CD14-positive monocyte (primary cell): ENCODE data around the gene LIN7B. TPM values are rescaled to one million over a fixed set of nuclear protein-coding genes. Genes with fewer than 3 reads are reported as not detected.

Experiments
- DNase-seq, 3 donors: peaks; one replicate each; pipeline ENCODE4 v3.0.0-alpha.2; 2011 to 2022
- H2AFZ ChIP-seq: 2 replicates; pipeline ENCODE4 v1.6.0; 2012; ENCODE audit warnings: mild to moderate bottlenecking, low read depth, low read length, inconsistent platforms; ENCODE audit not compliant: insufficient read depth, poor library complexity, severe bottlenecking
- H3K27ac ChIP-seq, 2 donors: 1 replicate in 1 of 2; 2 replicates in 1 of 2; pipeline ENCODE4 v1.5.1; 2012 to 2013; ENCODE audit warnings: low read length in 2 of 2, control low read depth in 1 of 2, inconsistent platforms in 1 of 2, low read depth in 1 of 2, mild to moderate bottlenecking in 1 of 2
- H3K27me3 ChIP-seq, 2 donors: one replicate each; pipeline versions ENCODE4 v1.6.0 to v1.6.1; 2011 to 2013; ENCODE audit warnings: low read length in 2 of 2; ENCODE audit not compliant: control insufficient read depth in 2 of 2, insufficient read depth in 2 of 2
- H3K36me3 ChIP-seq, 2 donors: replicated peaks in 1 of 2; 1 replicate in 1 of 2; 2 replicates in 1 of 2; pipeline versions ENCODE4 v1.5.1 to v1.6.1; 2012 to 2013; ENCODE audit warnings: low read length in 2 of 2, control low read depth in 1 of 2, inconsistent platforms in 1 of 2, mild to moderate bottlenecking in 1 of 2; ENCODE audit not compliant: insufficient read depth in 2 of 2, control insufficient read depth in 1 of 2
- H3K4me1 ChIP-seq, 2 donors: 1 replicate in 1 of 2; 2 replicates in 1 of 2; pipeline versions ENCODE4 v1.5.1 to v1.6.1; 2012 to 2013; ENCODE audit warnings: low read length in 2 of 2, control low read depth in 1 of 2, inconsistent platforms in 1 of 2, mild to moderate bottlenecking in 1 of 2, moderate library complexity in 1 of 2; ENCODE audit not compliant: insufficient read depth in 2 of 2, control insufficient read depth in 1 of 2
- H3K4me2 ChIP-seq: replicated peaks from 2 replicates; pipeline ENCODE3; 2012; ENCODE audit warnings: low read length, moderate library complexity, mild to moderate bottlenecking; ENCODE audit not compliant: poor library complexity, severe bottlenecking; ENCODE audit errors: extremely low read depth
- H3K4me3 ChIP-seq, 3 experiments: fragments of 200-600 bp in 1 of 3; sonication (generic) in 1 of 3; replicated peaks in 1 of 3; 1 replicate in 2 of 3; 2 replicates in 1 of 3; pipeline ENCODE4 v1.5.1; 2011 to 2013; ENCODE audit warnings: low read length in 3 of 3, mild to moderate bottlenecking in 3 of 3, control low read depth in 2 of 3, low read depth in 2 of 3, inconsistent platforms in 1 of 3, moderate library complexity in 1 of 3
- H3K79me2 ChIP-seq: 2 replicates; pipeline ENCODE4 v1.6.0; 2012; ENCODE audit warnings: mild to moderate bottlenecking, control low read depth, inconsistent platforms, low read length, moderate library complexity; ENCODE audit not compliant: insufficient read depth
- H3K9ac ChIP-seq: 2 replicates; pipeline ENCODE4 v1.6.0; 2017; ENCODE audit warnings: low read length, mild to moderate bottlenecking; ENCODE audit not compliant: insufficient read depth, poor library complexity, severe bottlenecking
- H3K9me3 ChIP-seq, 2 donors: replicated peaks in 1 of 2; 1 replicate in 1 of 2; 2 replicates in 1 of 2; pipeline versions ENCODE4 v1.5.1 to v1.6.1; 2012 to 2013; ENCODE audit warnings: low read length in 2 of 2, control low read depth in 1 of 2; ENCODE audit not compliant: control insufficient read depth in 1 of 2, insufficient read depth in 1 of 2
- H4K20me1 ChIP-seq: 2 replicates; pipeline ENCODE4 v1.6.0; 2012; ENCODE audit warnings: mild to moderate bottlenecking, low read length, control low read depth, moderate library complexity; ENCODE audit not compliant: insufficient read depth
- H3K27ac Mint-ChIP-seq, 7 donors: one replicate each; pipeline ENCODE4 v1.8.0; 2020; ENCODE audit warnings: mild to moderate bottlenecking in 7 of 7, mixed read lengths in 7 of 7, moderate library complexity in 6 of 7, inconsistent platforms in 2 of 7
- H3K27me3 Mint-ChIP-seq, 3 donors: one replicate each; pipeline ENCODE4 v1.8.0; 2021 to 2022; ENCODE audit warnings: low read depth in 3 of 3, mild to moderate bottlenecking in 3 of 3, mixed read lengths in 3 of 3, moderate library complexity in 3 of 3, inconsistent platforms in 1 of 3
- H3K36me3 Mint-ChIP-seq, 2 donors: one replicate each; pipeline ENCODE4 v1.8.0; 2020; ENCODE audit warnings: mixed read lengths in 2 of 2, inconsistent platforms in 1 of 2, mild to moderate bottlenecking in 1 of 2
- H3K4me1 Mint-ChIP-seq: one replicate; pipeline ENCODE4 v1.8.0; 2020; ENCODE audit warnings: mild to moderate bottlenecking, mixed read lengths
- H3K4me3 Mint-ChIP-seq, 2 donors: one replicate each; pipeline ENCODE4 v1.8.0; 2020; ENCODE audit warnings: mild to moderate bottlenecking in 2 of 2, mixed read lengths in 2 of 2, moderate library complexity in 1 of 2
- H3K9me3 Mint-ChIP-seq, 7 donors: one replicate each; pipeline ENCODE4 v1.8.0; 2020 to 2022; ENCODE audit warnings: mixed read lengths in 7 of 7, mild to moderate bottlenecking in 6 of 7, moderate library complexity in 6 of 7, inconsistent platforms in 2 of 7
- WGBS: methylation state at CpG from one replicate; pipeline ENCODE4 v1.1.5; 2013; ENCODE audit warnings: missing lambda C conversion rate; ENCODE audit not compliant: insufficient coverage; 5-methylcytosine and 5-hydroxymethylcytosine counted together
- intact Hi-C, 2 donors: fragments of 100-400 bp; cut with micrococcal nuclease; formaldehyde crosslinking; loops; one replicate each; pipeline versions ENCODE4 v1.15.0 to v1.15.1; 2023
- polyA plus RNA-seq, 3 donors: library from polyadenylated mRNA; depleted of rRNA in 1 of 3; unstranded in 2 of 3; stranded (reverse) in 1 of 3; fragments of 300-500 nt in 2 of 3; fragments of >200 nt in 1 of 3; fragmentation: Illumina TruSeq in 2 of 3; gene quantifications; 1 replicate in 2 of 3; 2 replicates in 1 of 3; pipeline ENCODE4 v1.2.3, GENCODE V29; 2012 to 2021
- TF ChIP-seq, protein P1 (sequence below): fragments of 200-600 bp; IDR thresholded peaks from one replicate; pipeline ENCODE4 v1.8.0; 2022; ENCODE audit warnings: antibody characterized with exemption, mild to moderate bottlenecking

The LIN7B gene
- polyA plus RNA-seq, 3 donors: 4.1 to 9.2 (median 4.2) TPM

DNA sequence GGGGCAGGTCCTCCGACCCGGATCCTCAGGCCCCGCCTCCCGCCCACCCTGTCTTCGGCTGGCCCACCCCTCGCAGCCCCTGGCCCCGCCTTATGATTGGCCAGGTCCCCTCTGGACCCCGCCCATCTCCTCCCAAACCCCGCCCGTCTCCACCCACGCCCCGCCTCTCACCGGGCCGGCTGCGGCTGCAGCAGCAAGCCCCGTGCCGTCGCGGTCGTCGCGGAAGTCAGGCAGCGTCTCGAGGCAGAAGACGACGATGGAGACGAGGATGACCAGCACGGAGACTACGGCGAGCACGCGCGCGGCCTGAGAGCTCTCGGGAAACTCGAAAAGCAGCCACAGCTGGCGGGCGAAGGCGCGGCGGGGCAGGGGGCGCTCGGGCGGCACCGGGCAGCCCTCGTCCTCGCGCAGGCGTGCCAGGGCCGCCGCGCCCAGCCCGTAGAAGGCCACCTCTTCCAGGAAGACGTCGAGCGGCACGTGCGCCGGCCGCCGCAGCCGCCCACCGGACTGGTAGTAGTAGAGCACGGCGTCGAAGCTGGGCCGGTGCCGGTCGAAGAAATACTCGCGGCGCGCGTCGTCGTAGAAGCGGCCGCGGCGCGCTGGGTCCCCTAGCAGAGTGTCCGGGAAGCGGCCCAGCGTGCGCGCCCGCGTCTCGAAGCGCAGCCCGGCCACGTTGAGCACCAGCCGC, 42.2 kb upstream of the LIN7B start:
- DNase-seq: no peak
- peaks cover 11% of the 10 kb centered on the region for H3K4me1 Mint-ChIP-seq

DNA sequence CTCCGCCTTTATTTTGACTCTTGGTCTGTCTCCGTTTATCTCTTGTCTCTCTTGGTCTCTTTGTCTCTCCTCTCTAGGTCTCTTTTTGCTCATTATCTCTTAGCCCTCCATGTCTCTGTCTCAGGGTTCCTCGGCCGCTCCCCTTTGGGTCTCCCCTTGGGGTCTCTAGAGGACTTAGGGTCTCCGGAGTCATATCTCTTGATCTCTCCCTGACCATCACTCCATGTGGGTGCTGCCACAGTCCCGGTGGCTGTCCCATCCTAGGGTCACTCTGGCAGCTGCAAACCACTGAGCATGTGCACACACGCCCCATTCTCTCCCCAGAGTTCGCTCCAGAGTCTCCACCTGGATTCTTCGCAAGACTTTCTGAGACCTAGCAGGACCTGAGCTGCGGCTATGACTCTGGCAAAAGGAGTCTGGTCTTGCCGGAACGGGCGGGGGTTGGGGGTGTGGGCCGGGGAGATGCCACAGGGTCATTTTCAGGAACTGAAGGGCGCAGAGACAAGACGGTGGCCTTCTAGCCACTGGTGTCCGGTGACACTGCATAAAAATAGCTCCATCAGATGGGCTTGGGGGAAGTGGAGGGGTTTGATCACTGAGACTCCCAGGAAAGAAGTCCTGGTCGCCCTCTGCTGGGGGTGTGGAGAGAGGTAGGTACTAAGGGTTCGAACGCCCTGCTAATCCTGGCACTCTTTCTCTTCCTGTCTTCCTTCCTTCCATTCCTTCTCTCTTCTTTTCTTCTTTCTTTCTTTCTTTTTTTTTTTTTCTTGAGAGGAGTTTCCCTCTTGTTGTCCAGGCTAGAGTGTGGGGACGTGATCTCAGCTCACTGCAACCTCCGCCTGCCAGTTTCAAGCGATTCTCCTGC, 40.4 kb upstream of the LIN7B start:
- Histone ChIP-seq H4K20me1 (no peaks in the 10 kb centered on the region), H3K4me1 (no peaks in the 10 kb centered on the region), H3K27ac (no peak overlapping the region), H3K27me3 (peaks cover 12 to 54% of the 10 kb centered on the region in 2 donors), H3K9me3 (peaks cover 0 to 7% of the 10 kb centered on the region in 2 donors), H2AFZ (no peak overlapping the region), H3K9ac (no peak overlapping the region), H3K36me3 (no peaks in the 10 kb centered on the region), H3K4me2 (no peak overlapping the region), H3K4me3 (no peak overlapping the region), H3K79me2 (no peaks in the 10 kb centered on the region)
- intact Hi-C loops: no loop called here
- H3K9me3 Mint-ChIP-seq: peaks cover 0 to 33% (median 15%) of the 10 kb centered on the region in 7 donors
- DNase-seq: peak in 1 of 3 donors; percentile 20
- peak overlapping the region in 1 of 2 donors; percentile 91 for H3K4me3 Mint-ChIP-seq
- TF ChIP-seq, protein P1, sequence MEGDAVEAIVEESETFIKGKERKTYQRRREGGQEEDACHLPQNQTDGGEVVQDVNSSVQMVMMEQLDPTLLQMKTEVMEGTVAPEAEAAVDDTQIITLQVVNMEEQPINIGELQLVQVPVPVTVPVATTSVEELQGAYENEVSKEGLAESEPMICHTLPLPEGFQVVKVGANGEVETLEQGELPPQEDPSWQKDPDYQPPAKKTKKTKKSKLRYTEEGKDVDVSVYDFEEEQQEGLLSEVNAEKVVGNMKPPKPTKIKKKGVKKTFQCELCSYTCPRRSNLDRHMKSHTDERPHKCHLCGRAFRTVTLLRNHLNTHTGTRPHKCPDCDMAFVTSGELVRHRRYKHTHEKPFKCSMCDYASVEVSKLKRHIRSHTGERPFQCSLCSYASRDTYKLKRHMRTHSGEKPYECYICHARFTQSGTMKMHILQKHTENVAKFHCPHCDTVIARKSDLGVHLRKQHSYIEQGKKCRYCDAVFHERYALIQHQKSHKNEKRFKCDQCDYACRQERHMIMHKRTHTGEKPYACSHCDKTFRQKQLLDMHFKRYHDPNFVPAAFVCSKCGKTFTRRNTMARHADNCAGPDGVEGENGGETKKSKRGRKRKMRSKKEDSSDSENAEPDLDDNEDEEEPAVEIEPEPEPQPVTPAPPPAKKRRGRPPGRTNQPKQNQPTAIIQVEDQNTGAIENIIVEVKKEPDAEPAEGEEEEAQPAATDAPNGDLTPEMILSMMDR: no peak
- peaks cover 3 to 8% of the 10 kb centered on the region in 2 donors for H3K36me3 Mint-ChIP-seq
- WGBS: 53% methylated on average over 14 of the region's 23 CpGs
- H3K27me3 Mint-ChIP-seq: peaks cover 51 to 62% (median 60%) of the 10 kb centered on the region in 3 donors
- peak overlapping the region in 2 of 7 donors; percentile 31 to 54 for H3K27ac Mint-ChIP-seq
- peaks cover 11% of the 10 kb centered on the region for H3K4me1 Mint-ChIP-seq

More for the DNA sequence above, 42.2 kb upstream of the LIN7B start:
- peaks cover 63 to 78% (median 66%) of the 10 kb centered on the region in 3 donors for H3K27me3 Mint-ChIP-seq
- Histone ChIP-seq H4K20me1 (no peaks in the 10 kb centered on the region), H3K9ac (no peak overlapping the region), H2AFZ (no peak overlapping the region), H3K4me2 (no peak overlapping the region), H3K4me3 (no peak overlapping the region), H3K36me3 (no peaks in the 10 kb centered on the region), H3K27me3 (peaks cover 14 to 64% of the 10 kb centered on the region in 2 donors), H3K4me1 (no peaks in the 10 kb centered on the region), H3K27ac (no peak overlapping the region), H3K79me2 (no peaks in the 10 kb centered on the region), H3K9me3 (peaks cover 0 to 7% of the 10 kb centered on the region in 2 donors)
- H3K4me3 Mint-ChIP-seq: peak overlapping the region in 1 of 2 donors; percentile 71
- peaks cover 0 to 33% (median 17%) of the 10 kb centered on the region in 7 donors for H3K9me3 Mint-ChIP-seq
- 11% methylated on average over 84 of the region's 93 CpGs for WGBS
- no peak overlapping the region for H3K27ac Mint-ChIP-seq
- intact Hi-C loops: no loop called here
- TF ChIP-seq, protein P1: no peak
- peaks cover 3 to 8% of the 10 kb centered on the region in 2 donors for H3K36me3 Mint-ChIP-seq
